Urinary bladder (tissue), 4 donors: Measurements from ENCODE around the gene PLPP1. TPM values are rescaled to one million over a fixed set of nuclear protein-coding genes. Genes with fewer than 3 reads are reported as not detected.

ENCODE experiments used
- DNase-seq: peaks from one replicate; pipeline ENCODE4 v3.0.0-alpha.2; 2015; ENCODE audit errors: extremely low spot score
- H3K27ac ChIP-seq: one replicate; pipeline ENCODE4 v1.5.1; 2013; ENCODE audit warnings: low read depth, mild to moderate bottlenecking, moderate library complexity
- H3K36me3 ChIP-seq: one replicate; pipeline ENCODE4 v1.6.1; 2013; ENCODE audit warnings: mild to moderate bottlenecking, moderate library complexity; ENCODE audit not compliant: insufficient read depth
- H3K4me1 ChIP-seq: one replicate; pipeline ENCODE4 v1.6.1; 2013; ENCODE audit warnings: mild to moderate bottlenecking, moderate library complexity; ENCODE audit not compliant: insufficient read depth
- H3K4me3 ChIP-seq: one replicate; pipeline ENCODE4 v1.5.1; 2013; ENCODE audit warnings: low read depth, low read length
- WGBS: extraction: QIAGEN DNeasy Blood & Tissue Kit; methylation state at CpG from one replicate; pipeline ENCODE4 v1.1.7; 2013; 5-methylcytosine and 5-hydroxymethylcytosine counted together
- polyA plus RNA-seq: library from polyadenylated mRNA; stranded (reverse); fragments of 200-250 nt; gene quantifications from one replicate; pipeline ENCODE4 v1.2.3, GENCODE V29; 2013
- small RNA-seq: library from RNA; depleted of rRNA; stranded (forward); fragments of <200 nt; gene quantifications from one replicate; pipeline ENCODE3, GENCODE V24; 2014
- total RNA-seq: library from RNA; depleted of rRNA; stranded (reverse); fragments of >200 nt; gene quantifications from one replicate; pipeline ENCODE4 v1.2.3, GENCODE V29; 2014
- donor health status: healthy with polysubstance abuse.
- donor health status: healthy.

PLPP1 gene
- total and polyA plus RNA-seq, 2 donors: 146 to 275 TPM

GRCh38 chr5:55385846-55386245 is 148.9 kb downstream of the PLPP1 start:
- no peak for DNase-seq
- 64% methylated on average over 3 of the region's 3 CpGs for WGBS
- H3K27ac ChIP-seq: no peak overlapping the region
- no peaks in the 10 kb centered on the region for H3K36me3 ChIP-seq
- no peaks in the 10 kb centered on the region for H3K4me1 ChIP-seq
- no peak overlapping the region for H3K4me3 ChIP-seq

GRCh38 chr5:55385227-55385626 is 149.5 kb downstream of the PLPP1 start:
- WGBS: 100% methylated on average over 1 of the region's 1 CpG
- no peak overlapping the region for H3K27ac ChIP-seq
- no peak overlapping the region for H3K4me3 ChIP-seq
- H3K36me3 ChIP-seq: no peaks in the 10 kb centered on the region
- no peaks in the 10 kb centered on the region for H3K4me1 ChIP-seq
- DNase-seq: no peak

DNA sequence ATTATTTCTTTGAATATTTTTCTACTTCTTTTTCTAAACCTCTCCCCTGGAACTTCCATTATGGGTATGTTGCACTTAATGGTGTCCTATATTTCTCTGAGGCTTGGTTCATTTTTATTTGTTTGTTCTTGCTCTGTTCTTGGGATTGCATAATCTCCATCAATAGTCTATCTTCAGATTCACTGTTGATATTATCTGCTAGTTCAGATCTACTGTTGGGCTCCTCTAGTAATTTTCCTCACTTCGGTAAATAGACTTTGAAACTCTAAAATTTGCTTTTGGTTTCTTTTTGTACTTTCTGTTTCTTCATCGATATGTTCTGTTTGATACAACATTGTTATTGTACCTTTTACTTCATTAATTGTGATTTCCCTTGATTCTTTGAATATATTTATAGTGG is 150.7 kb downstream of the PLPP1 start:
- no peaks in the 10 kb centered on the region for H3K4me1 ChIP-seq

DNA sequence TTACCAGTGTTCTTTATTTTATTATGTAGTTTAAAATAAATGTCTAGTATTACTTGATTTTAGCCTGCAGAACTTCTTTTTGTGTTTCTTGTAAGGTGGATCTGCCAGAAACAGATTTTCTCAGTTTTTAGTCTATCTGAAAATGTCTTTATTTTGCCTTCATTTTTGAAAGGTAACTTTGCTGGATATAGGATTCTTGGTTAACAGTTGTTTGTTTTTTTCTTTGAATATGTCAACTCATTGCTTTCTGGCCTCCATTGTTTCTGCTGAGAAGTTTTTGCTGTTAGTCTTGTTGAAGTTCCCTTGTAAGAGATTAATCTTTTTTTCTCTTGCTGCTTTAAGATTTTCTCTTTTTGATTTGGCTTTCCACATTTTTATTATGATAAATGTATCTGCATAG is 151.5 kb downstream of the PLPP1 start:
- no peak for DNase-seq
- no peak overlapping the region for H3K27ac ChIP-seq
- peaks cover 4% of the 10 kb centered on the region for H3K36me3 ChIP-seq
- H3K4me1 ChIP-seq: no peaks in the 10 kb centered on the region
- H3K4me3 ChIP-seq: no peak overlapping the region

More for the DNA sequence above, 150.7 kb downstream of the PLPP1 start:
- peaks cover 4% of the 10 kb centered on the region for H3K36me3 ChIP-seq
- no peak overlapping the region for H3K4me3 ChIP-seq
- 91% methylated on average over 2 of the region's 2 CpGs for WGBS
- no peak overlapping the region for H3K27ac ChIP-seq
- DNase-seq: no peak

DNA sequence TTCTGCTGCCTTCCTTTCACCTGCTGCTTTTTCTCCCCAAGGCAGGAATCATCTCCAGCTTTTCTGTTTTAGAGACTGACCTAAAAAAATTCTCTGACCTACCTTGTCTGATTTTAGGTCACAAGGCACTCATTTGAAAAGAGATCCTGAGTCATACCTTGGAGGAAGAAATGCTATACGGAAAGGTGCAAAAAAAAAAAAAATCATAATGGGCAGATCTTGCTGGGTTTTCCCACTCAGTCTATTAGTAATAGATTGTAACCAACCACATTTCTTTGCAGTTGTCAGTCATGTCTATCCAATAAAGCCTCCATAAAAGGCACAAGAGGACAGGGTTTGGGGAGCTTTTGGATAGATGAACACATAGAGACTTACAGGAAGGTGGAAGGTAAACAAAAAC is 157.0 kb downstream of the PLPP1 start:
- no peak for DNase-seq
- H3K4me1 ChIP-seq: no peaks in the 10 kb centered on the region
- peaks cover 4% of the 10 kb centered on the region for H3K36me3 ChIP-seq
- 79% methylated on average over 1 of the region's 1 CpG for WGBS
- H3K27ac ChIP-seq: no peak overlapping the region
- no peak overlapping the region for H3K4me3 ChIP-seq

Small RNAs within 50 kb of the gene (small RNA-seq; reads per million reads assigned to genes)
- gene MIR5687: not detected

Other genes starting within 250 kb of the PLPP1 start
- gene DHX29, start 227.3 kb downstream of the PLPP1 start, total RNA-seq: 44.4 TPM
- 17.1 TPM for gene DHX29, start 227.3 kb downstream of the PLPP1 start, polyA plus RNA-seq
- gene MTREX, start 227.0 kb downstream of the PLPP1 start, total RNA-seq: 153 TPM
- gene MTREX, start 227.0 kb downstream of the PLPP1 start, polyA plus RNA-seq: 27.5 TPM
- gene SLC38A9, start 177.4 kb upstream of the PLPP1 start, total RNA-seq: 107 TPM
- gene SLC38A9, start 177.4 kb upstream of the PLPP1 start, polyA plus RNA-seq: 8.6 TPM
- 0.42 TPM for gene DDX4, start 203.1 kb upstream of the PLPP1 start, total RNA-seq
- gene DDX4, start 203.1 kb upstream of the PLPP1 start, polyA plus RNA-seq: not detected